ENCODE data around the gene DBP. TPM values are rescaled to one million over a fixed set of nuclear protein-coding genes. Genes with fewer than 3 reads are reported as not detected.

Gene DBP
- total and polyA plus RNA-seq, 11 donors = 1.4 to 34.2 (median 11.6) TPM

- Histone ChIP-seq H3K27me3 (no peaks in the 10 kb centered on the region), H3K9me3 (no peaks in the 10 kb centered on the region), H3K27ac (no peak overlapping the region), H3K36me3 (no peaks in the 10 kb centered on the region), H3K4me1 (peaks cover 0 to 15% (median 7%) of the 10 kb centered on the region in 12 donors), H3K4me3 (no peak overlapping the region)
- intact Hi-C loops (cut with DNase I) = no loop called here
- WGBS, 4 donors = 49 to 55% (median 53%) methylated on average over 16 of the region's 16 CpGs
- DNase-seq (no peak), ATAC-seq (no peak)
- TF ChIP-seq CTCF (IDR thresholded peaks at IDR 0.05) (no peak), POLR2A (IDR thresholded peaks at IDR 0.05) (no peak)
Observed at GRCh38 chr19:48656840-48657474, 19.8 kb upstream of the DBP start.

GRCh38 chr19:48654299-48655059, 17.3 kb upstream of the DBP start:
- no peak overlapping the region for H3K27ac ChIP-seq
- H3K9me3 ChIP-seq = no peaks in the 10 kb centered on the region
- no peak for ATAC-seq
- H3K4me3 ChIP-seq = no peak overlapping the region
- WGBS, 4 donors = 43 to 68% (median 53%) methylated on average over 9 to 11 of the region's 11 CpGs
- H3K27me3 ChIP-seq = no peaks in the 10 kb centered on the region
- peaks cover 0 to 3% (median 0%) of the 10 kb centered on the region in 12 donors for H3K4me1 ChIP-seq
- no peaks in the 10 kb centered on the region for H3K36me3 ChIP-seq
- DNase-seq = no peak
- intact Hi-C loops (cut with DNase I) = no loop called here
- no peak for TF ChIP-seq CTCF (IDR thresholded peaks at IDR 0.05)
- TF ChIP-seq POLR2A (IDR thresholded peaks at IDR 0.05) = no peak

GRCh38 chr19:48651683-48652048, 14.5 kb upstream of the DBP start:
- Histone ChIP-seq H3K27ac (no peak overlapping the region), H3K4me1 (peaks cover 0 to 15% (median 0%) of the 10 kb centered on the region in 12 donors), H3K27me3 (no peaks in the 10 kb centered on the region), H3K4me3 (no peak overlapping the region), H3K9me3 (no peaks in the 10 kb centered on the region), H3K36me3 (no peaks in the 10 kb centered on the region)
- intact Hi-C loops (cut with DNase I) = no loop called here
- 79 to 91% (median 88%) methylated on average over 3 to 5 of the region's 5 CpGs for whole genome bisulfite sequencing, 4 donors
- no peak for TF ChIP-seq POLR2A (IDR thresholded peaks at IDR 0.05)
- no peak for TF ChIP-seq CTCF (IDR thresholded peaks at IDR 0.05)
- no peak for DNase-seq
- ATAC-seq = no peak

- Histone ChIP-seq H3K27me3 (no peaks in the 10 kb centered on the region), H3K36me3 (no peaks in the 10 kb centered on the region), H3K9me3 (no peaks in the 10 kb centered on the region), H3K4me1 (peaks cover 0 to 15% (median 1%) of the 10 kb centered on the region in 12 donors), H3K4me3 (no peak overlapping the region), H3K27ac (no peak overlapping the region)
- ATAC-seq (no peak), DNase-seq (no peak)
- intact Hi-C loops (cut with DNase I) = no loop called here
- TF ChIP-seq POLR2A (IDR thresholded peaks at IDR 0.05) (no peak), CTCF (IDR thresholded peaks at IDR 0.05) (no peak)
- WGBS, 4 donors = 88 to 91% (median 90%) methylated on average over 12 of the region's 12 CpGs
Observed at GRCh38 chr19:48650974-48651682, 13.9 kb upstream of the DBP start.
